Measurements from ENCODE around the gene EGFR.

The EGFR gene

GRCh38 chr7:55036950-55037736 is 18.3 kb downstream of the EGFR start:
- no peak for DNase-seq (ENCODE audit: low read depth)

DNA sequence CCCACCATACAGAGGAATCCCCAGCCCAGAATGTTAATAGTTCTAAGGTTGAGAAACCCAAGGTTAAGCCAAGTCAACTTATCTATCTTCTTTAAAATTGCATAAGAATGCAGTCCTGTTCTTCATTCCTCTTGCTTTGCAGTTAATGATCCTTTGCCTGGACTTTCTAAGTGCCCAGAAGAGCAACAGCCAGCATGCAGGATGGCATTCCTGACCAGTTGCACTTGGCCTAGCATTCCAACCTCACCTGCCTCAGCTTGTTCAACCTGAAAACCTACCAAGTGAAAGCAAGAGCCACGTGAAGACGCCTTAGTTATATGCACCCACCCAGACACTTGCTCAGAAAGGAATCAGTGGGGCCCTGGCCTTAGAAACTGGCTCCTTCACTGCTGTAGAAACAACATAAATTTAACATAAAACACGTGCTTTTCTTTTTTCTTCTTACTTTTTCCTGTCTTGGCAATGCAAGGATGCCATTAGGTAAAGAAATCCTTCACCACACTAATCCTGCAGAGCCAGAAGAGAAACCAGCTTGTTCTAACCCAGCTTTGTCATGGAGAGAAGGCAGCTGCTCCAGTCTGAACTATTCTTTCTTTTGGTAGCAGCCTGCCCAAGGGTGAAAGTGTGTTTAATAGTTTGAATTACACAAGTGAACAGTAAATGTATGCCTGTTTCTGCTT is 25.0 kb downstream of the EGFR start:
- no peak for DNase-seq (ENCODE audit: low read depth)

DNA sequence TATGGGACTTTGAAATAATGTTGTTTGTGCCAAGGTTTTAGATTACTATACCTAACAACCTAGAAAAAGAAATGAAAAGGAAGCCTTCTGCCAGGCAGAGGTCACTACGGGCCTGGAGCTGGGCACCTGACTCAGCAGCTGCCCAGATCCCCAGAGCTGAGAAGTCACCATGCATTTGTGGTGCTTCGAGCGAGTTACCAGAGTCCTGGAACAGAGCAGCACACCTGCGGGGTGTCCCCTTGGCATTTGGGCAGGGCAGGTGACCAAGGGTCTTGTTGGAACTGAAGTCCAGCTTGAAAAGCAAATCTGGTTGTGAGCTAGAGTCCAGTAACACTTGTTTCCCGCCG is 25.5 kb downstream of the EGFR start:
- DNase-seq (ENCODE audit: low read depth) = no peak

DNA sequence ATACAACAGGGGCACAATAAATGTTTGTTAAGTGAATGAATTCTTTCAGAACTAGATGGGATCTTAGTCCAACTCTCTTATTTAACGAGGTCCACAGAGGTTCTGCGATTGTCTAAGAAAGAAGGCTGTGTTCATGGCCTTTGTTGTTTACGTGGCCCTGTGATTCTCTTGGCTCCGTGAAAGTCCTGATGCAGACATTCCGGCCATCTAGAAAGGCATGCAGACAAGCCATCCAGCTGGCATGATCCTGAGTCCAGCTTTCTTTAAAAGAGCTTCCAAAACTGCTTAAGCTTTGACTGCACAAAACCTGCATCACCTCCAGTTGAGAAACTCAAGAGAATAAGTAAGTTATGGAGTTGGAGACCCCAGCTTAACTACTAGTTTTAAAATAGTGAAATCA is 26.0 kb downstream of the EGFR start:
- DNase-seq (ENCODE audit: low read depth) = no peak

GRCh38 chr7:55046582-55047342 is 27.9 kb downstream of the EGFR start:
- DNase-seq (ENCODE audit: low read depth) = no peak

- no peak for DNase-seq (ENCODE audit: low read depth)
Measured at GRCh38 chr7:55048221-55048859, 29.5 kb downstream of the EGFR start.

GRCh38 chr7:55050281-55050680 is 31.5 kb downstream of the EGFR start:
- DNase-seq (ENCODE audit: low read depth) = no peak

GRCh38 chr7:55052081-55052480 is 33.3 kb downstream of the EGFR start:
- DNase-seq (ENCODE audit: low read depth) = no peak

DNA sequence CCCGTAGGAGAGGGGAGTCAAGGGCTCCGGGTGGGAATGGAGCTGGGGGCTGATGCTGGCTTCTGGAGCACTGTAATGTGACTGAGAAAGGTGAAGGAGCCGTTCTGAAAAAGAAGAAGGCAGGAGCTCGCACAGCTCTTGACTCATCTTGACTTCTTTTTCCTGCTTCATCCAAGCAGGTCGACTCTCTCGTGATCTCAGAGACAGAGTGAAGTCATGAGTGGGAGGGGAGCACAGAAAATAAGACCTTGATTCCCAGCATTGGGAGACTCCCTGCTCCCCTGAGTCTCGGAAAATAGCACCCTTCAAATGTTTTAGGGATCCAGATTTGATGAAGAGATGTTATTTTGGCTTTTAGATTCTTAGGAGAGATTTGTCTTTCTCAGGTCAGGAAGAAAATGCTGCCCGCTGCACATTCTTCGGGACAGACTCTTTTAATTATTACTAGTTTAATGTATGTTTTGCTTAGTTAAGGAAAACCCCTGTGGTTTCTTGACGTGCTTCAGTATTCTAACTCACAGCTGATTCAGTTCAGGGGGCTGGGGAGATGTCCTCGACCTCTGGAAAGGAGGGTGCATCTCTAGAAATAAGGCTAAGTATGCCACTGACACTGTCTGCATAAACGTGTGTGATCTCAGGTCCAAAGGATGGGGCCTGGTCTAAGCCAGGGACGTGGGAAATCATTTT is 34.1 kb downstream of the EGFR start:
- DNase-seq (ENCODE audit: low read depth) = no peak

GRCh38 chr7:55053651-55054571 is 35.1 kb downstream of the EGFR start:
- no peak for DNase-seq (ENCODE audit: low read depth)

- no peak for DNase-seq (ENCODE audit: low read depth)
Measured at GRCh38 chr7:55054758-55055157, 35.9 kb downstream of the EGFR start.

GRCh38 chr7:55055479-55055878 is 36.7 kb downstream of the EGFR start:
- no peak for DNase-seq (ENCODE audit: low read depth)

- DNase-seq (ENCODE audit: low read depth) = no peak
Measured at GRCh38 chr7:55056068-55056467, 37.3 kb downstream of the EGFR start.

DNA sequence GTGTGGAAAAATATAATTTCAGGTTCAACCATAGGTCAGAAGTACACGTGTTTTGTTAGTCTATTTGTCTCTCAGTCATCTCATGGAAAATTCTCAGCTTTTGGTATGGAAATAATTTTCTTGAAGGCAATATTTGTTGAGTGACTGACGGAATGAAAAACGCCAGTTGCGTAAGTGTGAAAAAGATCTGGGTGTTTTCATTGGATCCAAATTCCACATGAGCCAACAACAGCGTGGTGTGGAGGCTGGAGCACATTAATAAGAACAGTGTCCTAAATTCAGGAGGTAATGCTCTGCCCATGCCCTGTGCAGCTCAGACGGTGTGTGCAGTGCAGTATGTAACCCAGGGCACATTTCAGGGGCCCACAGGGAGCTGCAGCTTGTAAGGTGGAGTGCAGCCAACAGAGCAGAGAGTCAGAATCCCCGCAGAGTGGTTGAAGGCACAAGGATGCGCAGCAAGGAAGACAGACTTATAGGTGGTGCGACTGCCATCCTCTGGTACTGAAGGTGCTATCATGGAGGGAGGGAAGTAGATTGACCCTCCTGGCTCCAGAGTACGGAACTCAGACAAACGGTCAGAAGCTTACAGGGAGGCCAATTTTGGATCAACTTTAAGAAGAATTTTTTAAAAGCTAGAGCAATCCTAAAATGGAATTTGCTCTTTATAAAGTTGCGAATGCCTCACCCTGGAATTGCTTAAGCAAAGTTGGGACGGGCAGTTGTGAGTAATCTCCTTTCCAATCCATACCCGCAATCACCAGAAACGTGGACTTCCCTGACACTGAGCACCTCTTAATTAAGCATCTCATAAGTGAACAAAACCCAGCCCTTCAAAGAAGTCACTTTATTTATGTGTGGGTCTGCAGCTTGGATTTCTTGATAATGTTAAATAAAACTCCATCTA is 38.0 kb downstream of the EGFR start:
- no peak for DNase-seq (ENCODE audit: low read depth)

DNA sequence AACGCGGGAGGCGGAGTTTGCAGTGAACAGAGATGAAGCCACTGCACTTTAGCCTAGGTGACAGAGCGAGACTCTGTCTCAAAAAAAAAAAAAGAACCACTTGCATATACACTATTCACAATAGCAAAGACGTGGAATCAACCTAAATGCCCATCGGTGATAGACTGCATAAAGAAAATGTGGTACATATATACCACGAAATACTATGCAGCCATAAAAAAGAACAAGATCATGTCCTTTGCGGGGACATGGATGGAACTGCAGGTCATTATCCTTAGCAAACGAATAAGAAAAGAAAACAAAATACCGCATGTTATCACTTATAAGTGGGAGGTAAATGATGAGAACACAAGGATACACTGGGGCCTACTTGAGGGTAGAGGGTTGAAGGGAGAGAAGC is 39.5 kb downstream of the EGFR start:
- no peak for DNase-seq (ENCODE audit: low read depth)

- no peak for DNase-seq (ENCODE audit: low read depth)
Measured at GRCh38 chr7:55059021-55059420, 40.2 kb downstream of the EGFR start.

- DNase-seq (ENCODE audit: low read depth) = no peak
Measured at GRCh38 chr7:55060085-55060484, 41.3 kb downstream of the EGFR start.

- no peak for DNase-seq (ENCODE audit: low read depth)
Measured at GRCh38 chr7:55060636-55061022, 41.8 kb downstream of the EGFR start.

GRCh38 chr7:55061726-55062499 is 43.1 kb downstream of the EGFR start:
- no peak for DNase-seq (ENCODE audit: low read depth)
